Gastroesophageal sphincter (tissue), 3 donors: ENCODE measurements around the gene UBTF.

Source experiments
- POLR2A ChIP-seq, 2 donors: fragments of 450-650 bp; IDR thresholded peaks; one replicate each; pipeline ENCODE4 v1.6.1; 2017; ENCODE audit warnings: antibody characterized with exemption in 2 of 2, mild to moderate bottlenecking in 2 of 2, moderate library complexity in 1 of 2
- TF ChIP-seq, protein P1 (sequence below), 4 experiments: fragments of 200-600 bp in 2 of 4; fragments of 450-650 bp in 2 of 4; sonication (generic) in 1 of 4; IDR thresholded peaks; one replicate each; pipeline ENCODE4 v1.5.1; 2017 to 2019; ENCODE audit warnings: antibody characterized with exemption in 4 of 4, mild to moderate bottlenecking in 2 of 4, moderate library complexity in 2 of 4

DNA sequence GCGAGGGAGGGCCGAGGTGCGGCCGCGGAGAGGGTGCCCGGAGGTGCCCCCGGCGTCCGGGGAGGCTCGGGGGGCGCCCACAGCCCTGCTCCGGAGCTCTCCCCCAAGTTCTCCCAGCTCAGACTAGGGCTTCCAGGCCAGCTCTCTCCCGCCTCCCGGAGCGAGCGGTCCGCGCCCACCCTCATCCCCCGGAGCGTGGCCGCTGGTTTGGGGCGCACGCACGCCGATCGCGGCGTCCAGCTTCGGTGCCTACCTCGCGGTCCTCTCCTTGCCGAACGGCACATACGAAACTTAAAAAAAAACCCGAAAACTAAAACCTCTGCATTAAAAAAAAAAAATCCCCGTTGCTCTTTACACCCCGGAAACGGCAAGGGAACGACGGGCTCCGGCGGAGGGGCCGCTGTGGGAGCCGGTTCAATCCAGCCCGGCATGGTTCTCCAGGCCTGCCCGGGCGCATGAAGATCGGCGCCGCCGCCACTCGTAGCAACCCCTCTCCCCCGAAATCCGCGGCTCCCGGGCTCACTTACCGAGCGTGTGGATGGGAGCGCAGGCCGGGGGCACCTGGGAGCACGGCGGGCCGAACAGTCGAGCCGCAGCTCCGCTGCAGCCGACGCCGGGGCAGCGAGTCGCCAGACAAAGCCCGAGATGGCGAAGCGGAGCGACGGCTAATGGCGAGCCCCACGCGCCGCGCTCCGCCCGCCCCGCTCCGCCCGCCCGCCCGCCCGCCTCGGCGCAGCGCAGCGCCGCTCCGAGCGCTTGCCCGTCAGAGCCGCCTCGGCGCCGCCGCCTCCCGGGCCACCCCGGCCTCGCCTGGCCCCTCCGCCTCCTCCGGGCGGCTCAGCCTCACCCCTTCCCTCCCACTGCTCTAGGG is 973 bp upstream of the UBTF start:
- TF ChIP-seq, protein P1, sequence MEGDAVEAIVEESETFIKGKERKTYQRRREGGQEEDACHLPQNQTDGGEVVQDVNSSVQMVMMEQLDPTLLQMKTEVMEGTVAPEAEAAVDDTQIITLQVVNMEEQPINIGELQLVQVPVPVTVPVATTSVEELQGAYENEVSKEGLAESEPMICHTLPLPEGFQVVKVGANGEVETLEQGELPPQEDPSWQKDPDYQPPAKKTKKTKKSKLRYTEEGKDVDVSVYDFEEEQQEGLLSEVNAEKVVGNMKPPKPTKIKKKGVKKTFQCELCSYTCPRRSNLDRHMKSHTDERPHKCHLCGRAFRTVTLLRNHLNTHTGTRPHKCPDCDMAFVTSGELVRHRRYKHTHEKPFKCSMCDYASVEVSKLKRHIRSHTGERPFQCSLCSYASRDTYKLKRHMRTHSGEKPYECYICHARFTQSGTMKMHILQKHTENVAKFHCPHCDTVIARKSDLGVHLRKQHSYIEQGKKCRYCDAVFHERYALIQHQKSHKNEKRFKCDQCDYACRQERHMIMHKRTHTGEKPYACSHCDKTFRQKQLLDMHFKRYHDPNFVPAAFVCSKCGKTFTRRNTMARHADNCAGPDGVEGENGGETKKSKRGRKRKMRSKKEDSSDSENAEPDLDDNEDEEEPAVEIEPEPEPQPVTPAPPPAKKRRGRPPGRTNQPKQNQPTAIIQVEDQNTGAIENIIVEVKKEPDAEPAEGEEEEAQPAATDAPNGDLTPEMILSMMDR (IDR thresholded peaks at IDR 0.05): no peak
- TF ChIP-seq POLR2A (IDR thresholded peaks at IDR 0.05): no peak
